Trophoblast cell (in vitro differentiated cells and primary cell): ENCODE data around the gene SEMA4A.
"Not testable (repeated sequence)": the region's sequence is repeated elsewhere in the genome, so short reads cannot be mapped to it uniquely, and the experiment has no call there.

Source experiments
- DNase-seq, 2 donors: peaks; one replicate each; pipeline ENCODE4 v3.0.0-alpha.2; 2016
- H2AFZ ChIP-seq: 2 replicates; pipeline ENCODE4 v1.6.1; 2013; ENCODE audit warnings: low read length, moderate library complexity, mild to moderate bottlenecking; ENCODE audit not compliant: insufficient read depth, poor library complexity
- H2AK5ac ChIP-seq: 2 replicates; pipeline ENCODE4 v1.6.1; 2013; ENCODE audit warnings: mild to moderate bottlenecking, low read length
- H2BK120ac ChIP-seq: 2 replicates; pipeline ENCODE4 v1.6.1; 2013; ENCODE audit warnings: low read length, mild to moderate bottlenecking, moderate library complexity; ENCODE audit not compliant: insufficient read depth, poor library complexity
- H2BK12ac ChIP-seq: 2 replicates; pipeline ENCODE4 v1.6.1; 2013; ENCODE audit warnings: mild to moderate bottlenecking, low read length, moderate library complexity
- H2BK5ac ChIP-seq: 2 replicates; pipeline ENCODE4 v1.6.1; 2013; ENCODE audit warnings: low read length, low read depth, moderate library complexity, mild to moderate bottlenecking; ENCODE audit not compliant: poor library complexity
- H3K14ac ChIP-seq: 2 replicates; pipeline ENCODE4 v1.6.1; 2013; ENCODE audit warnings: mild to moderate bottlenecking, low read length
- H3K18ac ChIP-seq: 2 replicates; pipeline ENCODE4 v1.6.1; 2013; ENCODE audit warnings: mild to moderate bottlenecking, low read length
- H3K23ac ChIP-seq: 2 replicates; pipeline ENCODE4 v1.6.1; 2013; ENCODE audit warnings: low read length
- H3K27ac ChIP-seq: 2 replicates; pipeline ENCODE4 v1.5.1; 2013; ENCODE audit warnings: low read depth, mild to moderate bottlenecking, inconsistent platforms, low read length, moderate library complexity
- H3K27me3 ChIP-seq: 2 replicates; pipeline ENCODE4 v1.6.1; 2013; ENCODE audit warnings: inconsistent platforms, mild to moderate bottlenecking, low read length, moderate library complexity; ENCODE audit not compliant: insufficient read depth
- H3K36me3 ChIP-seq, 2 experiments: 1 replicate in 1 of 2; 2 replicates in 1 of 2; pipeline ENCODE4 v1.6.1; 2013; ENCODE audit warnings: low read length in 2 of 2, mild to moderate bottlenecking in 2 of 2, moderate library complexity in 1 of 2; ENCODE audit not compliant: insufficient read depth in 2 of 2, control insufficient read depth in 1 of 2
- H3K4ac ChIP-seq: 2 replicates; pipeline ENCODE4 v1.6.1; 2013; ENCODE audit warnings: low read depth, mild to moderate bottlenecking, low read length, moderate library complexity
- H3K4me1 ChIP-seq, 2 experiments: 1 replicate in 1 of 2; 2 replicates in 1 of 2; pipeline ENCODE4 v1.6.1; 2013; ENCODE audit warnings: low read length in 2 of 2, mild to moderate bottlenecking in 2 of 2, moderate library complexity in 1 of 2; ENCODE audit not compliant: insufficient read depth in 2 of 2, control insufficient read depth in 1 of 2
- H3K4me2 ChIP-seq: 2 replicates; pipeline ENCODE4 v1.6.1; 2013; ENCODE audit warnings: inconsistent platforms, mild to moderate bottlenecking, low read length, moderate library complexity
- H3K4me3 ChIP-seq: 2 replicates; pipeline ENCODE4 v1.5.1; 2013; ENCODE audit warnings: mild to moderate bottlenecking, low read depth, low read length, inconsistent platforms
- H3K79me1 ChIP-seq: one replicate; pipeline ENCODE4 v1.6.1; 2013; ENCODE audit warnings: low read length
- H3K79me2 ChIP-seq: 2 replicates; pipeline ENCODE4 v1.6.1; 2013; ENCODE audit warnings: low read length, mild to moderate bottlenecking; ENCODE audit not compliant: control insufficient read depth, insufficient read depth, poor library complexity
- H3K9ac ChIP-seq: 2 replicates; pipeline ENCODE4 v1.6.1; 2013; ENCODE audit warnings: mild to moderate bottlenecking, low read length
- H3K9me3 ChIP-seq: 2 replicates; pipeline ENCODE4 v1.6.1; 2013; ENCODE audit warnings: low read depth, mild to moderate bottlenecking, control low read depth, inconsistent platforms, low read length; ENCODE audit not compliant: insufficient read depth
- H4K12ac ChIP-seq: 2 replicates; pipeline ENCODE4 v1.6.1; 2013; ENCODE audit warnings: low read depth, mild to moderate bottlenecking, low read length, moderate library complexity
- H4K8ac ChIP-seq: 2 replicates; pipeline ENCODE4 v1.6.1; 2013; ENCODE audit warnings: low read depth, mild to moderate bottlenecking, low read length, moderate library complexity
- H4K91ac ChIP-seq: one replicate; pipeline ENCODE4 v1.6.1; 2013; ENCODE audit warnings: low read depth, mild to moderate bottlenecking, low read length, moderate library complexity
- WGBS: extraction: QIAGEN DNeasy Blood & Tissue Kit; methylation state at CpG from one replicate; pipeline ENCODE4 v1.1.7; 2013; ENCODE audit warnings: missing lambda C conversion rate; ENCODE audit not compliant: insufficient read length, insufficient coverage; ENCODE audit errors: extremely low coverage; 5-methylcytosine and 5-hydroxymethylcytosine counted together

Gene SEMA4A

DNA sequence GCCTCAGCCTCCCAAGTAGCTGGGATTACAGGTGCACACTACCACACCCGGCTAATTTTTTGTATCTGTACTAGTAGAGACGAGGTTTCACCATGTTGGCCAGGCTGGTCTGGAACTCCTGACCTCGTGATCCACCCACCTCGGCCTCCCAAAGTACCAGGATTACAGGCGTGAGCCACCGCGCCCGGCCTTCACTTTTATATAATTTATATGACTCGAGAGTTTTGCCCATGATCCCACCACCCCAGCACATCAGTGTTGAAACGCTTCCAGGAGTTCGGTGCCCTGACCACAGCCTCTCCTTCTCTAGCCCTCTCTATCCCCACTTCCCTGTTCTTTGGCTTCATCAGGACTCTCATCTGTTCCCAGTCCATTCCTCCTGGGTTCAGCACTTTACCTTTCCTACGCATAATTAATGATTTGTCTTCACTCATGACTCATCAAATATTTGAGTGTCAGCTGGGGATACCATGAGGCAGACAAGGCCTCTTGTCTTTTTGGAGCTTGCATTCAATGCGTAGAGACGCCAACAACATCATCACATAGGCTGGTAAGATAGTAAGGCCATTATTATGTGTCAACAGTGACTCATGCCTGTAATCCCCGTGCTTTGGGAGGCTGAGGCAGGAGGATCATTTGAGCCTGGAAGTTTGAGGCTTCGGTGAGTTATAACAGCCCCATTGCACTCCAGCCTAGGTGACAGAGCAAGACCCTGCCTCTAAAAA lies 60.8 kb downstream of the SEMA4A start:
- peaks cover 2% of the 10 kb centered on the region for H3K9me3 ChIP-seq
- H4K8ac ChIP-seq = no peak overlapping the region
- no peak overlapping the region for H4K12ac ChIP-seq
- H3K4me1 ChIP-seq = peaks cover 0 to 6% of the 10 kb centered on the region in 2 experiments
- H2BK12ac ChIP-seq = no peak overlapping the region
- no peak overlapping the region for H4K91ac ChIP-seq
- peak overlapping the region; percentile 6 for H3K4me2 ChIP-seq
- no peak overlapping the region for H2BK5ac ChIP-seq
- no peak overlapping the region for H3K27ac ChIP-seq
- peaks cover 1% of the 10 kb centered on the region for H3K79me2 ChIP-seq
- DNase-seq = peak; percentile 40 to 59
- no peak overlapping the region for H2AFZ ChIP-seq
- H3K27me3 ChIP-seq = no peaks in the 10 kb centered on the region
- peaks cover 2% of the 10 kb centered on the region for H3K79me1 ChIP-seq
- WGBS = no CpG with 5 or more reads among the region's 16 CpGs
- peaks cover 10 to 12% of the 10 kb centered on the region in 2 experiments for H3K36me3 ChIP-seq
- no peak overlapping the region for H2AK5ac ChIP-seq
- no peak overlapping the region for H3K23ac ChIP-seq
- peak overlapping the region; percentile 6 for H3K4ac ChIP-seq
- no peak overlapping the region for H3K4me3 ChIP-seq
- H3K14ac ChIP-seq = no peak overlapping the region
- H3K18ac ChIP-seq = no peak overlapping the region
- no peak overlapping the region for H3K9ac ChIP-seq
- H2BK120ac ChIP-seq = no peak overlapping the region

DNA sequence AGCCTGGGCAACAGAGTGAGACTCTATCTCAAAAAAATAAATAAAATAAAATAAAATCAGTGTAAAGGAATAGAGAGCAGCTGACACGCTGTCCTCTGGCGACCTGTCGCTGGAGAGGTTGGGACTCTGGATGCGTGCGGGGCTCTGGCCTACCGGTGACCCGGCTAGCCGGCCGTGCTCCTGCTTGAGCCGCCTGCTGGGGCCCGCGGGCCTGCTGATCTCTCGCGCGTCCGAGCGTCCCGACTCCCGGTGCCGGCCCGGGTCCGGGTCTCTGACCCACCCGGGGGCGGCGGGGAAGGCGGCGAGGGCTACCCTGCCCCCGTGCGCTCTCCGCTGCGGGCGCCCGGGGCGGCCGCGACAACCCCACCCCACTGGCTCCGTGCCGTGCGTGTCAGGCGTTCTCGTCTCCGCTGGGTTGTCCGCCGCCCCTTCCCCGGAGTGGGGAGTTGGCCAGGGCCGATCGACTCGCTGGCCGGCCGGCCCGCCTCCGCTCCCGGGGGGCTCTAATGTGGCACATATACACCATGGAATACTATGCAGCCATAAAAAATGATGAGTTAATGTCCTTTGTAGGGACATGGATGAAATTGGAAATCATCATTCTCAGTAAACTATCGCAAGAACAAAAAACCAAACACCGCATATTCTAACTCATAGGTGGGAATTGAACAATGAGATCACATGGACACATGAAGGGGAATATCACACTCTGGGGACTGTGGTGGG lies 63.1 kb downstream of the SEMA4A start:
- WGBS = no CpG with 5 or more reads among the region's 55 CpGs
- not testable (repeated sequence) for H4K12ac ChIP-seq, H2BK120ac ChIP-seq, H2BK12ac ChIP-seq, H2AK5ac ChIP-seq, H3K14ac ChIP-seq, H3K36me3 ChIP-seq, H4K91ac ChIP-seq, DNase-seq, H3K79me2 ChIP-seq, H3K18ac ChIP-seq, H3K4me3 ChIP-seq, H3K4me2 ChIP-seq, H3K79me1 ChIP-seq, H3K4me1 ChIP-seq, H3K9me3 ChIP-seq, H3K27ac ChIP-seq, H2BK5ac ChIP-seq, H3K23ac ChIP-seq, H4K8ac ChIP-seq, H3K9ac ChIP-seq, H3K27me3 ChIP-seq, H2AFZ ChIP-seq, H3K4ac ChIP-seq

DNA sequence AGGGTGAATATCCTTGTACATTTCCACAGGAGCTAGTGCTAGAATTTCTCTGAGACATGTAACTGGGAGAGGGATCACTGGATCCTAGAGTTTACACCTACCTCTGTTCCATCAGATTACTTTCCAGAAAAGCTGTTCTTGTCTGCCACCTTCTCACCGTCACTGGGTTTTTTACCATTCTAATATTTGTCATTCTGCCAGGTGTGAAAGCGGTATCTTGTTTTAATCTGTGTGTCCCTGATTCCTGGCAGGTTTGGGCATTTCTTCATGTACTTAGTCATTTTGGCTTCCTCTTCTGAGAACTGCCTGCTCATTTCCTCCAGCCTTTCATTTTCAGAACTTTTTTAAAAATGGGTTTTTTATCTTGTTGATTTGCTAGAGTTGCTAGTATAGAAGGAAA lies 64.5 kb downstream of the SEMA4A start:
- peaks cover 0 to 6% of the 10 kb centered on the region in 2 experiments for H3K4me1 ChIP-seq
- no peak overlapping the region for H2AK5ac ChIP-seq
- no peak overlapping the region for H4K91ac ChIP-seq
- no peak overlapping the region for H2BK12ac ChIP-seq
- no peak overlapping the region for H3K14ac ChIP-seq
- H3K4ac ChIP-seq = no peak overlapping the region
- no peak overlapping the region for H2AFZ ChIP-seq
- peaks cover 2% of the 10 kb centered on the region for H3K79me1 ChIP-seq
- H2BK120ac ChIP-seq = no peak overlapping the region
- no peaks in the 10 kb centered on the region for H3K27me3 ChIP-seq
- no peak overlapping the region for H3K4me3 ChIP-seq
- no peak overlapping the region for H3K23ac ChIP-seq
- H4K8ac ChIP-seq = no peak overlapping the region
- H3K36me3 ChIP-seq = peaks cover 12 to 17% of the 10 kb centered on the region in 2 experiments
- no peak overlapping the region for H2BK5ac ChIP-seq
- H3K4me2 ChIP-seq = no peak overlapping the region
- H3K79me2 ChIP-seq = peaks cover 1% of the 10 kb centered on the region
- H4K12ac ChIP-seq = no peak overlapping the region
- DNase-seq = peak; percentile 24 to 55
- no peaks in the 10 kb centered on the region for H3K9me3 ChIP-seq
- no peak overlapping the region for H3K27ac ChIP-seq
- no peak overlapping the region for H3K9ac ChIP-seq
- WGBS = no CpG with 5 or more reads among the region's 2 CpGs
- no peak overlapping the region for H3K18ac ChIP-seq

DNA sequence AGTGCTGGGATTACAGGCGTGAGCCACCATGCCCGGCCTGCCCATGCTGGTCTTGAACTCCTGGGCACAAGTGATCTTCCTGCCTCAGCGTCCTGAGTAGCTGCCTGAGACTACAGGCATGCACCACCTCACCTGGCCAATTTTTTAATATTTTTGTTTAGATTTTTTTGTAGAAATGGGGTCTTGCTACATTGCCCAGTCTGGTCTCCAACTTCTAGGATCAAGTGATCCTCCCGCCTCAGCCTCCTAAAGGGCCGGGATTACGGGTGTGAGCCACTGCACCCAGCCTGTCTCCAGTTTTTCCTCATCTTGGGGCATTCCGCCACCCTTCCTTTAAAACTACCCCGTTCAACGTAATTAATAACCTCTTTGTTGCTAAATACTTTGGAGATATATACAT lies 66.8 kb downstream of the SEMA4A start:
- H3K4me3 ChIP-seq = no peak overlapping the region
- H3K4me2 ChIP-seq = no peak overlapping the region
- H2AK5ac ChIP-seq = no peak overlapping the region
- no peak for DNase-seq
- H3K14ac ChIP-seq = no peak overlapping the region
- no peaks in the 10 kb centered on the region for H3K9me3 ChIP-seq
- H3K36me3 ChIP-seq = peaks cover 18 to 23% of the 10 kb centered on the region in 2 experiments
- no peak overlapping the region for H3K27ac ChIP-seq
- H2BK12ac ChIP-seq = no peak overlapping the region
- no peaks in the 10 kb centered on the region for H3K79me1 ChIP-seq
- no peak overlapping the region for H4K91ac ChIP-seq
- no peaks in the 10 kb centered on the region for H3K79me2 ChIP-seq
- H4K8ac ChIP-seq = no peak overlapping the region
- no peak overlapping the region for H3K23ac ChIP-seq
- WGBS = no CpG with 5 or more reads among the region's 9 CpGs
- no peak overlapping the region for H2BK5ac ChIP-seq
- H3K4ac ChIP-seq = no peak overlapping the region
- H4K12ac ChIP-seq = no peak overlapping the region
- H3K9ac ChIP-seq = no peak overlapping the region
- H3K27me3 ChIP-seq = no peaks in the 10 kb centered on the region
- H3K4me1 ChIP-seq = no peaks in the 10 kb centered on the region
- H2AFZ ChIP-seq = no peak overlapping the region
- H2BK120ac ChIP-seq = no peak overlapping the region
- H3K18ac ChIP-seq = no peak overlapping the region
